Upper lobe of left lung (tissue), 6 donors: Measurements from ENCODE around the gene ABLIM3. TPM values are rescaled to one million over a fixed set of nuclear protein-coding genes. Genes with fewer than 3 reads are reported as not detected.

Source experiments
- ATAC-seq, 2 donors: fragments of 200-7000 bp; cut with Tn5 transposase; one replicate each; pipeline ENCODE4 v1.9.1; 2022; ENCODE audit warnings: mild to moderate bottlenecking in 2 of 2, moderate library complexity in 2 of 2; ENCODE audit not compliant: low FRiP score in 2 of 2
- DNase-seq, 2 donors: peaks; one replicate each; pipeline ENCODE4 v3.0.0-alpha.2; 2019 to 2020
- H3K27ac ChIP-seq, 4 donors: fragments of 200-600 bp; sonication (generic); one replicate each; pipeline ENCODE4 v1.5.1; 2016 to 2019
- H3K27me3 ChIP-seq, 4 donors: fragments of 200-600 bp; sonication (generic); one replicate each; pipeline ENCODE4 v1.5.1; 2017 to 2019
- H3K36me3 ChIP-seq, 4 donors: fragments of 200-600 bp; sonication (generic); one replicate each; pipeline ENCODE4 v1.5.1; 2016 to 2019
- H3K4me1 ChIP-seq, 4 donors: fragments of 200-600 bp; sonication (generic); one replicate each; pipeline ENCODE4 v1.5.1; 2018 to 2019
- H3K4me3 ChIP-seq, 4 donors: fragments of 200-600 bp; sonication (generic); one replicate each; pipeline ENCODE4 v1.5.1; 2017 to 2019; ENCODE audit warnings: mild to moderate bottlenecking in 2 of 4, moderate library complexity in 1 of 4
- H3K9me3 ChIP-seq, 4 donors: fragments of 200-600 bp; sonication (generic); one replicate each; pipeline ENCODE4 v1.5.1; 2018 to 2019
- EP300 ChIP-seq, 4 donors: sonication (generic); formaldehyde crosslinking; IDR thresholded peaks; one replicate each; pipeline ENCODE4 v1.5.1; 2017; ENCODE audit warnings: antibody characterized with exemption in 4 of 4, control low read depth in 2 of 4
- POLR2A ChIP-seq, 4 donors: fragments of 450-650 bp; IDR thresholded peaks; one replicate each; pipeline ENCODE4 v1.5.1; 2016 to 2017; ENCODE audit warnings: antibody characterized with exemption in 4 of 4, mild to moderate bottlenecking in 2 of 4
- POLR2AphosphoS5 ChIP-seq, 2 donors: sonication (generic); formaldehyde crosslinking; IDR thresholded peaks; one replicate each; pipeline ENCODE4 v1.5.1; 2017; ENCODE audit warnings: antibody characterized with exemption in 2 of 2
- WGBS, 2 donors: methylation state at CpG; one replicate each; pipeline ENCODE4 v1.1.5; 2017 to 2018; 5-methylcytosine and 5-hydroxymethylcytosine counted together
- total RNA-seq, 6 donors: library from RNA; depleted of rRNA in 4 of 6; stranded (reverse); fragments of >200 nt in 4 of 6; gene quantifications; one replicate each; pipeline versions ENCODE4 v1.1.0 to v1.2.1, GENCODE V29; 2016 to 2021
- TF ChIP-seq, protein P1 (sequence below), 6 experiments: fragments of 450-650 bp in 4 of 6; fragments of 200-600 bp in 2 of 6; sonication (generic) in 2 of 6; IDR thresholded peaks; one replicate each; pipeline ENCODE4 v1.5.1; 2016 to 2019; ENCODE audit warnings: antibody characterized with exemption in 6 of 6
- donor health status: DM: no; HTN: no; CAD: no; lungs with moderate emphysema.
- donor health status: DM: no; HTN: yes; CAD: no; lungs with severe emphysema.

ABLIM3 gene
- total RNA-seq, 6 donors from 2014 or later = 7.2 to 38.0 (median 21.0) TPM

DNA sequence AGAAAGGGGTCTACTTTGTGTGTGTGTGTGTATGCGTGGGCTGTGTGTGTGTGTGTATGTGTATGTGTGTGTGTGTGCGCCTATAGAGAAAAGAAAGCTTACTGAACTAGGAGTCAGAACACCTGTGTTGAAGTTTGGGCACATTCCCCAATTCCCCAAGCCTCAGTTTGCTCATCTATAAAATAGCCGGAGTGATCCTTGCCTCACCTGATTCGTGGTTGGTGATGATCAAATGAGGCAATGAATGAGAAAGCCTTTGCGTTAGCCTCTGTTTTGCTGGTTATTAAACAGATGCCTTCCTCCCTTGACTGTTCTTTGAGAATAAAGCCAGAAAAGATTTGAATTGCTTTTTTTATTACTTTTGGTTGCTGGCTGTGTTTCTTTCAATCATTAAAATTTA is 20.6 kb downstream of the ABLIM3 start:
- Histone ChIP-seq H3K4me3 (no peak overlapping the region), H3K9me3 (no peaks in the 10 kb centered on the region), H3K4me1 (peaks cover 18 to 23% (median 22%) of the 10 kb centered on the region in 4 donors), H3K36me3 (no peaks in the 10 kb centered on the region), H3K27me3 (no peaks in the 10 kb centered on the region), H3K27ac (peak overlapping the region in 1 of 4 donors; percentile 16)
- TF ChIP-seq POLR2A (IDR thresholded peaks at IDR 0.05) = no peak
- TF ChIP-seq EP300 (IDR thresholded peaks at IDR 0.05) = no peak
- no peak for TF ChIP-seq POLR2AphosphoS5 (IDR thresholded peaks at IDR 0.05)
- TF ChIP-seq, protein P1, sequence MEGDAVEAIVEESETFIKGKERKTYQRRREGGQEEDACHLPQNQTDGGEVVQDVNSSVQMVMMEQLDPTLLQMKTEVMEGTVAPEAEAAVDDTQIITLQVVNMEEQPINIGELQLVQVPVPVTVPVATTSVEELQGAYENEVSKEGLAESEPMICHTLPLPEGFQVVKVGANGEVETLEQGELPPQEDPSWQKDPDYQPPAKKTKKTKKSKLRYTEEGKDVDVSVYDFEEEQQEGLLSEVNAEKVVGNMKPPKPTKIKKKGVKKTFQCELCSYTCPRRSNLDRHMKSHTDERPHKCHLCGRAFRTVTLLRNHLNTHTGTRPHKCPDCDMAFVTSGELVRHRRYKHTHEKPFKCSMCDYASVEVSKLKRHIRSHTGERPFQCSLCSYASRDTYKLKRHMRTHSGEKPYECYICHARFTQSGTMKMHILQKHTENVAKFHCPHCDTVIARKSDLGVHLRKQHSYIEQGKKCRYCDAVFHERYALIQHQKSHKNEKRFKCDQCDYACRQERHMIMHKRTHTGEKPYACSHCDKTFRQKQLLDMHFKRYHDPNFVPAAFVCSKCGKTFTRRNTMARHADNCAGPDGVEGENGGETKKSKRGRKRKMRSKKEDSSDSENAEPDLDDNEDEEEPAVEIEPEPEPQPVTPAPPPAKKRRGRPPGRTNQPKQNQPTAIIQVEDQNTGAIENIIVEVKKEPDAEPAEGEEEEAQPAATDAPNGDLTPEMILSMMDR (IDR thresholded peaks at IDR 0.05) = no peak
- WGBS, 2 donors = 86 to 96% methylated on average over 5 of the region's 5 CpGs
- ATAC-seq (no peak), DNase-seq (no peak)

DNA sequence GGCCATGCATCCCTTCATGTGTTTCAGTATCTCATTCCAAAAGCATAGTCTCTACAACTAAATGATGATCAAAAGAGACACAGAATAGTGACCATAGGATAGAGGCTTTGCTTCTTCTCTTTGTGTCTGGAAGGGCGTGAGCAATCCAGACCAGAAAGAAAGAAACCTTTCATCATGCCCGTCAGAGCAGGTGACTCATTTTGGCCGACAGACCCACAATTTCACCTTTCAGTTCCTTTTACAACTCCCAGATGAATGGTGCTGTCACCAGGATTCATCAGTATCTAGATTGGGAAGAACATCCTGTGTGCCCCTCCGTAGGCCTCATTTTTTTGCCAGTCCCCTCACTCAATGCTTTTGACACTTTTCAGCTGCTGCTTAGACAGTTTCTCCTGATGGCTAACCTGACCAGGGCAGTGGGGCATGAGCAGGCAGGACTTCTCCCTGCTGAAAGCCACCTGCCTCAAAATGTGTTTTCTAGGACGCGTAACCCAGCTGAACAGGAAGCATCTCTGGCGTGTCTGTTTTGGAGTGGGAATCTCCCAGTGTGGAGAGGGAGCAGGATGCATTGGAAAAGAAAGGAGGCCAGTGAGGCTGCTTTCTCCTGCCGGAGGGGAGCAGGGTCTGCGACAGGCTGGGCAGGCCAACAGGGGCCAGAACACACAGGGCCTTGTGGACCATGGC is 21.2 kb downstream of the ABLIM3 start:
- no peaks in the 10 kb centered on the region for H3K9me3 ChIP-seq
- H3K27ac ChIP-seq = peak overlapping the region in 1 of 4 donors; percentile 8
- peaks cover 18 to 23% (median 22%) of the 10 kb centered on the region in 4 donors for H3K4me1 ChIP-seq
- 76 to 78% methylated on average over 9 of the region's 9 CpGs for WGBS, 2 donors
- no peaks in the 10 kb centered on the region for H3K27me3 ChIP-seq
- H3K36me3 ChIP-seq = no peaks in the 10 kb centered on the region
- TF ChIP-seq, protein P1 (IDR thresholded peaks at IDR 0.05) = no peak
- TF ChIP-seq POLR2AphosphoS5 (IDR thresholded peaks at IDR 0.05) (no peak), EP300 (IDR thresholded peaks at IDR 0.05) (no peak), POLR2A (IDR thresholded peaks at IDR 0.05) (no peak)
- DNase-seq (no peak), ATAC-seq (no peak)
- no peak overlapping the region for H3K4me3 ChIP-seq

DNA sequence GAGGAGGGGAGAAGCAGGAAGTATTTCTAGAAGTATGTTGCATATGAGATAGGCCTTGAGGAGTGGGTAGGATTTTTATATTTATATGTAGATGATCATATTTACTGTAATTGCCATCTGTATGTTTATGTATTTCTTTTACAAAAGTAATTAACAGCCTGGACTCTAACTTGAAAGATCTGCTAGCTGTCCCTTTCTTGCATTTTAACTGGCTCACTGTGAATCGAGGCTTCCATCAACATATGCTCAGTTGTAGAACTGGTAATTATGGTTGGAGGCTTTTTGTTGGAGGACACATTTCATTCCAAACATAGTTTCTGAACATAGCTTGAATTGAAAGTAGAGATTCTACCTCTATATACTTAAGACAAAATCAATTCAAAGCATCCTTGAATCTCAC is 23.4 kb downstream of the ABLIM3 start:
- Histone ChIP-seq H3K4me3 (no peak overlapping the region), H3K4me1 (peaks cover 17 to 23% (median 22%) of the 10 kb centered on the region in 4 donors), H3K27ac (no peak overlapping the region), H3K36me3 (no peaks in the 10 kb centered on the region), H3K9me3 (no peaks in the 10 kb centered on the region), H3K27me3 (no peaks in the 10 kb centered on the region)
- ATAC-seq (no peak), DNase-seq (no peak)
- 89 to 91% methylated on average over 1 of the region's 1 CpG for WGBS, 2 donors
- TF ChIP-seq, protein P1 (IDR thresholded peaks at IDR 0.05) = no peak
- TF ChIP-seq POLR2AphosphoS5 (IDR thresholded peaks at IDR 0.05) = no peak
- no peak for TF ChIP-seq POLR2A (IDR thresholded peaks at IDR 0.05)

DNA sequence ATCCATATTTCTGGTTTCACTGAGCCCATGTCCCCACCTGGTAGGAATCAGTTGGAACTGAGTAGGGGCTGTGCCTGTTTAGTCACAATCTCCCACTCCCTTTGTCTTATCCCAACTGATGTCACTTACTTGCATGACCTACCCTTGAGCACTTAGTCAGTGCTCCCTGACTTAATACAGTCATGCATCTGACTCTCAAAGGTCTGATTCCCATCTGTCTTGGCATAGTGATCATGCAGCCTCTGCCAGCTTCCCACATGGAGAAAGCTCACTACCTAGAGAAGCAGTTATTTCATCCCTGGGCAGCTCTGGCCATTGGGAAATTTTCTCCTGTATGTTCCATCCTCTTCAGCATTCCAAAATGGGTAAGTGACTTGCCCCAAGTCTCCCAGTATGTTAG is 24.8 kb downstream of the ABLIM3 start:
- Histone ChIP-seq H3K9me3 (no peaks in the 10 kb centered on the region), H3K27ac (no peak overlapping the region), H3K36me3 (no peaks in the 10 kb centered on the region), H3K4me1 (peaks cover 6 to 14% (median 10%) of the 10 kb centered on the region in 4 donors), H3K27me3 (no peaks in the 10 kb centered on the region), H3K4me3 (no peak overlapping the region)
- ATAC-seq (peak in 1 of 2 donors; percentile 50), DNase-seq (no peak)
- TF ChIP-seq EP300 (IDR thresholded peaks at IDR 0.05) (no peak), POLR2AphosphoS5 (IDR thresholded peaks at IDR 0.05) (no peak), POLR2A (IDR thresholded peaks at IDR 0.05) (no peak)
- TF ChIP-seq, protein P1 (IDR thresholded peaks at IDR 0.05) = no peak

DNA sequence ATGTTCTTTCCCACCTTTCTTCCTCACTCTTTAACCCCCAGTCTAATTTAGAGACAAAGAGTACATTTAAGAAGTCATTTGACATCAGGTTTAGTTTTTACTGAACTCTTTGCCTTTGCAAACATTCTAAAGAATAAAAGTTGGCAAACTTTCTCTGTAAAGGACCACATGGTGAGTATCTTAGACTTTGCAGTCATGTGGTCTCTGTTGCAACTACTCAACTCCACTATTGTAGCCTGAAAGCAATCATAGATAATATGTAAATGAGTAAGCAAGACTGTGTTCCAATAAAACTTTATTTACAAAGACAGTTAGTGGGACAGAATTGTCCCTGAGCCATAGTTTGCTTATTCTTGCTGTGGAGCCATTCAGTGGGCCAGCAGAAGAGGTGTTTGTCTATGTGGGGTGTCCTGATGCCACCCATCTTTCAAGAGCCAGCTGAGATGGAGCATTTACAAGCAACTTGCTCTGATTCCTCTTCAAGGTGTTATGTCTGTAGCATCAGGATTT is 25.4 kb downstream of the ABLIM3 start:
- no peak for DNase-seq
- no peaks in the 10 kb centered on the region for H3K36me3 ChIP-seq

More for the DNA sequence above, 25.4 kb downstream of the ABLIM3 start:
- H3K9me3 ChIP-seq = no peaks in the 10 kb centered on the region
- H3K4me3 ChIP-seq = no peak overlapping the region
- H3K4me1 ChIP-seq = peaks cover 3 to 8% (median 5%) of the 10 kb centered on the region in 4 donors
- no peak overlapping the region for H3K27ac ChIP-seq
- H3K27me3 ChIP-seq = no peaks in the 10 kb centered on the region
- ATAC-seq = no peak
- TF ChIP-seq, protein P1 (IDR thresholded peaks at IDR 0.05) = no peak
- TF ChIP-seq POLR2A (IDR thresholded peaks at IDR 0.05) (no peak), EP300 (IDR thresholded peaks at IDR 0.05) (no peak), POLR2AphosphoS5 (IDR thresholded peaks at IDR 0.05) (no peak)
